ENCODE results near the gene ANKRD42. TPM values are rescaled to one million over a fixed set of nuclear protein-coding genes. Genes with fewer than 3 reads are reported as not detected.
A peak's percentile ranks its signal among the peaks of the same experiment; 100 is the strongest.

The ANKRD42 gene
- total RNA-seq, 1 experiment from 2014 or later = 10.4 TPM

GRCh38 chr11:83292709-83293456, 99.4 kb downstream of the ANKRD42 start:
- intact Hi-C loops (cut with micrococcal nuclease; ENCODE audit: unreplicated experiment) = loop anchor here (2.0 kb wide), 2 partner anchors 432 to 528 kb away; no protein-coding TSS in a partner anchor
- DNase-seq = peak in 1 of 2 experiments; percentile 14
- H3K9me3 ChIP-seq (ENCODE audit: insufficient read depth, low read depth) = no peaks in the 10 kb centered on the region
- BruUV-seq (replicated peaks) = no TSS peak
- no peaks in the 10 kb centered on the region for H3K36me3 ChIP-seq (ENCODE audit: low read depth)
- H3K27me3 ChIP-seq (ENCODE audit: insufficient read depth, low read depth) = no peaks in the 10 kb centered on the region
- POLR2A ChIA-PET (ENCODE audit: unreplicated experiment) = interaction anchor here (0.6 to 0.7 kb wide), 4 partner anchors 387 to 523 kb away, joined by 3 to 9 read pairs (median 4); no protein-coding TSS in a partner anchor
- H2AFZ ChIP-seq = no peak overlapping the region
- no peak for TF ChIP-seq EZH2 (IDR thresholded peaks at IDR 0.05; ENCODE audit: low read depth)
- TF ChIP-seq CTCF (conservative IDR thresholded peaks at IDR 0.05) = peak; percentile 83
- no peaks in the 10 kb centered on the region for H4K20me1 ChIP-seq (ENCODE audit: insufficient read depth)
- H3K9me2 ChIP-seq (ENCODE audit: insufficient read depth) = no peaks in the 10 kb centered on the region
- H3K4me1 ChIP-seq (replicated peaks; ENCODE audit: insufficient read depth) = no peaks in the 10 kb centered on the region
- CTCF ChIA-PET = interaction anchor here (0.6 to 1.9 kb wide), 10 partner anchors 10 to 524 kb away, joined by 3 to 10 read pairs (median 4); no protein-coding TSS in a partner anchor
- no peak overlapping the region for H3K27ac ChIP-seq
- no peaks in the 10 kb centered on the region for H3K79me2 ChIP-seq (ENCODE audit: low read depth)
- H3K4me2 ChIP-seq = peak overlapping the region; percentile 16; the same call in 1 of the 2 replicates
- no peak overlapping the region for H3K4me3 ChIP-seq
- H3F3A ChIP-seq (ENCODE audit: insufficient read depth, low read depth) = no peaks in the 10 kb centered on the region

GRCh38 chr11:83293457-83293774, 99.9 kb downstream of the ANKRD42 start:
- Histone ChIP-seq H3K4me1 (replicated peaks; ENCODE audit: insufficient read depth) (no peaks in the 10 kb centered on the region), H3F3A (ENCODE audit: insufficient read depth, low read depth) (no peaks in the 10 kb centered on the region), H3K4me3 (no peak overlapping the region), H3K27me3 (ENCODE audit: insufficient read depth, low read depth) (no peaks in the 10 kb centered on the region), H3K9me3 (ENCODE audit: insufficient read depth, low read depth) (no peaks in the 10 kb centered on the region), H3K79me2 (ENCODE audit: low read depth) (no peaks in the 10 kb centered on the region), H3K9me2 (ENCODE audit: insufficient read depth) (no peaks in the 10 kb centered on the region), H3K4me2 (no peak overlapping the region), H3K27ac (no peak overlapping the region), H3K36me3 (ENCODE audit: low read depth) (no peaks in the 10 kb centered on the region), H4K20me1 (ENCODE audit: insufficient read depth) (no peaks in the 10 kb centered on the region), H2AFZ (no peak overlapping the region)
- BruUV-seq (replicated peaks) = no TSS peak
- no peak for DNase-seq
- TF ChIP-seq CTCF (conservative IDR thresholded peaks at IDR 0.05) = no peak
- no peak for TF ChIP-seq EZH2 (IDR thresholded peaks at IDR 0.05; ENCODE audit: low read depth)
- POLR2A ChIA-PET (ENCODE audit: unreplicated experiment) = no interaction called here
- intact Hi-C loops (cut with micrococcal nuclease; ENCODE audit: unreplicated experiment) = loop anchor here (2.0 kb wide), 2 partner anchors 431 to 527 kb away; no protein-coding TSS in a partner anchor
- CTCF ChIA-PET = interaction anchor here (0.9 to 1.9 kb wide), 8 partner anchors 9 to 524 kb away, joined by 3 to 10 read pairs (median 4); no protein-coding TSS in a partner anchor

- H4K20me1 ChIP-seq (ENCODE audit: insufficient read depth) = no peaks in the 10 kb centered on the region
- BruUV-seq (replicated peaks) = no TSS peak
- intact Hi-C loops (cut with micrococcal nuclease; ENCODE audit: unreplicated experiment) = no loop called here
These were observed 100.7 kb downstream of the ANKRD42 start for GRCh38 chr11:83294208-83294607.

More at GRCh38 chr11:83294208-83294607, 100.7 kb downstream of the ANKRD42 start:
- Histone ChIP-seq H3K9me3 (ENCODE audit: insufficient read depth, low read depth) (no peaks in the 10 kb centered on the region), H3K9me2 (ENCODE audit: insufficient read depth) (no peaks in the 10 kb centered on the region), H3K4me2 (no peak overlapping the region), H3K4me3 (no peak overlapping the region), H3K4me1 (replicated peaks; ENCODE audit: insufficient read depth) (no peaks in the 10 kb centered on the region), H3K36me3 (ENCODE audit: low read depth) (no peaks in the 10 kb centered on the region), H2AFZ (no peak overlapping the region), H3K79me2 (ENCODE audit: low read depth) (no peaks in the 10 kb centered on the region), H3K27me3 (ENCODE audit: insufficient read depth, low read depth) (no peaks in the 10 kb centered on the region), H3K27ac (no peak overlapping the region), H3F3A (ENCODE audit: insufficient read depth, low read depth) (no peaks in the 10 kb centered on the region)
- ChIA-PET CTCF (interaction anchor here (1.9 kb wide), 1 partner anchor 521 kb away, joined by 10 read pairs; no protein-coding TSS in a partner anchor), POLR2A (ENCODE audit: unreplicated experiment) (no interaction called here)
- no peak for DNase-seq
- no peak for TF ChIP-seq EZH2 (IDR thresholded peaks at IDR 0.05; ENCODE audit: low read depth)
- TF ChIP-seq CTCF (conservative IDR thresholded peaks at IDR 0.05) = no peak

Other genes starting within 250 kb of the ANKRD42 start
- gene RAB30, start 121.8 kb upstream of the ANKRD42 start, total RNA-seq (2021) = 3.2 and 3.6 TPM in 2 replicates
- 43.1 and 52.9 TPM in 2 replicates for gene PCF11, start 36.6 kb upstream of the ANKRD42 start, total RNA-seq (2021)
- gene CCDC90B, start 92.7 kb downstream of the ANKRD42 start, total RNA-seq (2021) = 32.2 and 36.6 TPM in 2 replicates

Data from PC-9 (cell line).